DOHH2 (cell line): ENCODE measurements around the gene ANK3.

Experiments used
- CTCF ChIP-seq: fragments of 200-600 bp; sonication (generic); IDR thresholded peaks from one replicate; pipeline ENCODE4 v1.5.1; 2014; ENCODE audit warnings: antibody characterized with exemption, mild to moderate bottlenecking, low read depth, low read length; ENCODE audit not compliant: poor library complexity, severe bottlenecking
- EZH2phosphoT487 ChIP-seq: fragments of 200-600 bp; sonication (generic); IDR thresholded peaks from 2 replicates; pipeline ENCODE4 v1.6.1; 2017; ENCODE audit warnings: borderline replicate concordance, mild to moderate bottlenecking, antibody characterized with exemption, low read length, moderate library complexity, mixed read lengths

DNA sequence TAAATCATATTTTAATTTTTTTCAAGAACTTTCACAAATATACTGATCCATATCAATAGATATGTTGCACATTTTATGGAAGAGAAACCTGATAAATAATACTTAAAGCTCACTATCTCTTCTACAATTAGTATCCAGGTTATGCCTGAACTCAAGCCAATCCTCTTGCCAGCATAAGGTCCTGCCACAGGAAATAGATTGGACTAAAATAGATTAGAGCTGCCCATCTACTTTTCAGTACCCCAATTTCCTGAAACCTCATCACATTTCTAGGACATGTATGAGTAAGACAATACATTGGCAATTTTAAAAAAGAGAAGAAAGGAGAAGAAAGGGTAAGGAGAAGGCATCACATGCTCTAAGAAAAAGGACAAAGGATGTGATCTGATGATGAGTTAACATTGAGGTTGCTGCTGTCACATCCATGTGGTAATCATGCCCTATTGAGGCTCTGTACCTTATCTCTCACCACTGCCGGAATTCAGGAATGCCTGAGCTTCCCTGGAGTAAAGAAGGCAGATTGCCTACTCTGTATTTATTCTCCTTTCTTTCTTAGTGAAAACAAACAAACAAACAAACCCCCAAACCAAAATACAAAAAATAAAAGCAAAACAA, 199.7 kb downstream of the ANK3 start:
- no peak for TF ChIP-seq CTCF
- TF ChIP-seq EZH2phosphoT487, result no peak
